ENCODE data around the gene DDX46. TPM values are rescaled to one million over a fixed set of nuclear protein-coding genes. Genes with fewer than 3 reads are reported as not detected.
"Not testable (repeated sequence)": the region's sequence is repeated elsewhere in the genome, so short reads cannot be mapped to it uniquely, and the experiment has no call there.

The DDX46 gene
- total RNA-seq, 2 donors from 2014 or later, result 31.9 to 36.3 TPM

- peaks cover 4 to 6% of the 10 kb centered on the region in 2 donors for H3K36me3 ChIP-seq (replicated peaks in 1 of 2; ENCODE audit: insufficient read depth in 1 of 2, low read depth in 2 of 2)
- H3K4me1 ChIP-seq, result peaks cover 44% of the 10 kb centered on the region
- no peaks in the 10 kb centered on the region for H3K27me3 ChIP-seq
- WGBS, 2 donors, result 25 to 63% methylated on average over 1 of the region's 1 CpG
- TF ChIP-seq POLR2A (IDR thresholded peaks at IDR 0.05), result no peak
- peak in 5 of 7 experiments; percentile 10 to 35 (median 21) for TF ChIP-seq CTCF (IDR thresholded peaks at IDR 0.05)
- H3K9me3 ChIP-seq, result no peaks in the 10 kb centered on the region
- peak overlapping the region in 1 of 4 donors; percentile 35 for H3K27ac ChIP-seq
- H3K4me3 ChIP-seq, result no peak overlapping the region
- no peak for DNase-seq
- intact Hi-C loops (cut with DNase I), result no loop called here
- no peak for ATAC-seq
Measured at GRCh38 chr5:134851307-134851923, 92.8 kb downstream of the DDX46 start.

DNA sequence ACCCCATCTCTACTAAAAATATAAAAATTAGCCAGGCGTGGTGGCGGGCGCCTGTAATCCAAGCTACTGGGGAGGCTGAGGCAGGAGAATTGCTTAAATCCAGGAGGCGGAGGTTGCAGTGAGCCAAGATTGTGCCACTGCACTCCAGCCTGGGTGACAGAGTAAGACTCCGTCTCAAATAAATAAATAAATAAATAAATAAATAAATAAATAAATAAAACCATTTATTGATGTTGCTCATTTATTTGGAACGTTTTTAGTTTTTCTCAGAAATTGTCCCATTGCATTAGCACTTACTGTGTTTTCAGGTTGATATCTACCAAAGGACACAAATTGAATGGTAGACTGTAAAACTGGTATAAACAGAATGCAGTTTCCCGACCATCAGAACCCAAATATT is 97.9 kb downstream of the DDX46 start:
- Histone ChIP-seq H3K36me3 (replicated peaks in 1 of 2; ENCODE audit: insufficient read depth in 1 of 2, low read depth in 2 of 2) (peaks cover 4 to 15% of the 10 kb centered on the region in 2 donors), H3K4me1 (peaks cover 11% of the 10 kb centered on the region)
- H3K4me3 ChIP-seq; DNase-seq; ATAC-seq; H3K27ac ChIP-seq; H3K27me3 ChIP-seq; intact Hi-C loops (cut with DNase I); H3K9me3 ChIP-seq: not testable (repeated sequence)
- 90 to 91% methylated on average over 7 of the region's 7 CpGs for WGBS, 2 donors

DNA sequence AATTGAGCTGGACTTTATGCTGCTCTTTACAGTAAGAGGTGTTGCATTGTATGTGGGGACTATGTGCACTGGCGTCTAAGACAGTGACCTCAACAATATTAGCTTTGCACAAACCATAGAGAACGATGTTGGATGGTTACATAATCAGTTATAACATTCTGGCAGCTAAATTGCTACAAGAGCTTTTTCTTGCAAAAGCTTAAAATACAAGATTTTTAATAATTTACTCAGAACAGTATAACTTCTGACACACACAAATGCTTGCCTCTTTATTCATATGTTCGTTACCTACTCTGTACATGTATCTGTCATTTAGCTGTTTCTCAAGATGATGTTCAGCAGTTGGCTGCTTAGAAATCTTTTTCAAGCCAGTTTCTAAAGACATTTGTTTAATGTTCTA is 98.8 kb downstream of the DDX46 start:
- H3K27me3 ChIP-seq, result no peaks in the 10 kb centered on the region
- peaks cover 4 to 15% of the 10 kb centered on the region in 2 donors for H3K36me3 ChIP-seq (replicated peaks in 1 of 2; ENCODE audit: insufficient read depth in 1 of 2, low read depth in 2 of 2)
- TF ChIP-seq CTCF (IDR thresholded peaks at IDR 0.05) (no peak), POLR2A (IDR thresholded peaks at IDR 0.05) (no peak)
- no peaks in the 10 kb centered on the region for H3K9me3 ChIP-seq
- DNase-seq (no peak), ATAC-seq (no peak)
- intact Hi-C loops (cut with DNase I), result no loop called here
- no peak overlapping the region for H3K27ac ChIP-seq
- H3K4me3 ChIP-seq, result no peak overlapping the region
- H3K4me1 ChIP-seq, result peaks cover 9% of the 10 kb centered on the region
- WGBS, 2 donors, result 41 to 53% methylated on average over 3 of the region's 3 CpGs

DNA sequence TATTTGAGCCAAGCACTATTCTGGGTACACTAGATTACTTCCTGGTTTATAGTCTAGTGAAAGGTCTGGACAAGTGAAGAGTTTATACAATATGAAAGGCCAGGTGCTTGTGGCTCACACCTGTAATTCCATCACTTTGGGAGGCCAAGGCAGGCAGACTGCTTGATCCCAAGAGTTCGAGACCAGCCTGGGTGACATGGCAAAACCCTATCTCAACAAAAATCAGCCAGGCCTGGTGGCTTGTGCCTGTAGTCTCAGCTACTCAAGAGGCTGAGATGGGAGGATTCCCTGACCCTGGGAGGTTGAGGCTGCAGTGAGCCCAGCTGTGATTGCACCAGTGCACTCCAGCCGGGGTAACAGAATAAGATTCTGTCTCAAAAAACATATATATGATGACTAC is 106.1 kb downstream of the DDX46 start:
- H3K9me3 ChIP-seq, result no peaks in the 10 kb centered on the region
- TF ChIP-seq POLR2A (IDR thresholded peaks at IDR 0.05) (no peak), CTCF (IDR thresholded peaks at IDR 0.05) (no peak)
- intact Hi-C loops (cut with DNase I), result no loop called here
- no peaks in the 10 kb centered on the region for H3K4me1 ChIP-seq
- ATAC-seq (no peak), DNase-seq (no peak)
- H3K4me3 ChIP-seq, result no peak overlapping the region
- H3K36me3 ChIP-seq (replicated peaks in 1 of 2; ENCODE audit: insufficient read depth in 1 of 2, low read depth in 2 of 2), result peaks cover 0 to 6% of the 10 kb centered on the region in 2 donors
- H3K27me3 ChIP-seq, result no peaks in the 10 kb centered on the region
- H3K27ac ChIP-seq, result no peak overlapping the region
- WGBS, 2 donors, result 83% methylated on average over 2 of the region's 2 CpGs

DNA sequence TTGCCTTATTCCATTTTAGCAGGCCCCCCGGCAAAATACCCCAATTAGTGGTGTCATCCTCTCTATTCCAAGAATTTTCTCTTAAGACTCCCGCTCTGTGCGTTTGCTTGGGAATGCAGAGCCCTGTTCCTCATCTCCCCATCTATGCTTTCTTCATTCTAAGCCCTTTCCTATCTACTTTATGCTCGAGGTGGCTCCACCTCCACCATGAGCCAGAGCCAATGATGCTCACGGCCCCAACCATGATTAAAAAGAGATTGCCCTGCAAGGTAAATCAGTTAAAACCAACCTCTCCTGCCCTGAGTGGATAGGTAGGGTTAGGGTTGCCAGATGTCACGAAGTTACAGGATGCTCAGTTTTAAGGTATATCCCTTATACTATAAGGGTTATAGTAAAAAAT is 114.9 kb downstream of the DDX46 start:
- H3K27me3 ChIP-seq, result no peaks in the 10 kb centered on the region
- no peaks in the 10 kb centered on the region for H3K36me3 ChIP-seq (replicated peaks in 1 of 2; ENCODE audit: insufficient read depth in 1 of 2, low read depth in 2 of 2)
- WGBS, 2 donors, result 73 to 79% methylated on average over 6 of the region's 6 CpGs
- intact Hi-C loops (cut with DNase I), result no loop called here
- H3K9me3 ChIP-seq, result no peaks in the 10 kb centered on the region
- peak overlapping the region; percentile 85 to 88 (median 88) for H3K27ac ChIP-seq
- H3K4me1 ChIP-seq, result peaks cover 29% of the 10 kb centered on the region
- TF ChIP-seq POLR2A (IDR thresholded peaks at IDR 0.05) (no peak), CTCF (IDR thresholded peaks at IDR 0.05) (no peak)
- ATAC-seq (no peak), DNase-seq (no peak)
- no peak overlapping the region for H3K4me3 ChIP-seq

All from body of pancreas (tissue), 4 donors.